ENCODE results near the gene EPHA7. TPM values are rescaled to one million over a fixed set of nuclear protein-coding genes. Genes with fewer than 3 reads are reported as not detected.

EPHA7 gene
- total RNA-seq, 1 experiment from 2014 or later: 9.5 TPM

DNA sequence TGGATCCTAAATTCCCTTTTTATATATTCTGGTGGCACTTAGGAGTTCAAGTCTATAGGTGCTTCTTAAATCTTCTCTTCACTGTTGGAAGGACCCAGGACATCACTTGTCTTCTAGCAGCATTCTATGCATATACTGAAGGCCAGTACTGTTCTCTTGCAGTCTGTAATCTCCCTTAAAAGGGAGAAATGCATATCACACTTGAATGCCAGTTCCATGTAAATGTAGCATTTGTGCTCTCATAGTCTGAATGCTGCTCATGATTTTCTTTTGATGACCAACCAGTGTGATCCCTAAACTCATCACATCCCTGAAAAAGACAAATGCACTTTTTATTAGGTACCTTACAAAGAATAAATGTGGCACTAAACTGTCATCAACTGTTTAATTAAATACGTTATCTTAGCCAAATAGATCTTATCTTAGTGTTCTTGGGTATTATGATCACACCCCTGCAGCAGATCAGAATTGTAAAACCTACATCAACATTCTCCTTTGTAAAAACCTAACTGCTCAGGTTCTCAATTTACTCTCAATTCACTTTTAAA is 176.1 kb downstream of the EPHA7 start:
- Histone ChIP-seq H3K4ac (ENCODE audit: low read depth, low read length) (no peak overlapping the region), H4K8ac (replicated peaks; ENCODE audit: insufficient read length, low read depth, low read length) (no peak overlapping the region), H3K9me3 (ENCODE audit: control insufficient read depth, low read depth, low read length) (no peaks in the 10 kb centered on the region), H4K5ac (ENCODE audit: insufficient read length, low read depth, low read length) (no peak overlapping the region), H4K91ac (ENCODE audit: insufficient read length, low read depth, low read length) (no peak overlapping the region), H2BK15ac (ENCODE audit: low read depth, low read length) (no peak overlapping the region), H3K9ac (ENCODE audit: extremely low read depth, insufficient read length, low read length) (no peak overlapping the region), H3K4me2 (ENCODE audit: insufficient read depth, insufficient read length, low read length) (no peak overlapping the region), H2AK5ac (ENCODE audit: insufficient read length, low read length) (no peak overlapping the region), H3K79me1 (ENCODE audit: insufficient read depth, low read depth, low read length, poor library complexity, severe bottlenecking) (no peaks in the 10 kb centered on the region), H3K56ac (ENCODE audit: insufficient read length, low read depth, low read length) (no peak overlapping the region), H2BK12ac (ENCODE audit: insufficient read length, low read depth, low read length) (no peak overlapping the region), H3K23ac (ENCODE audit: insufficient read length, low read depth, low read length) (no peak overlapping the region), H3K18ac (ENCODE audit: insufficient read length, low read depth, low read length) (no peak overlapping the region), H3K23me2 (ENCODE audit: insufficient read length, low read depth, low read length, poor library complexity, severe bottlenecking) (no peaks in the 10 kb centered on the region), H2BK120ac (ENCODE audit: low read depth, low read length, poor library complexity, severe bottlenecking) (no peak overlapping the region), H3K4me1 (ENCODE audit: insufficient read depth, low read length) (no peaks in the 10 kb centered on the region), H4K20me1 (ENCODE audit: control insufficient read depth, insufficient read depth, insufficient read length) (no peaks in the 10 kb centered on the region), H3K79me2 (ENCODE audit: insufficient read depth, low read length) (no peaks in the 10 kb centered on the region), H3T11ph (ENCODE audit: low read length) (no peak overlapping the region), H3K27ac (ENCODE audit: insufficient read length, low read depth, low read length) (no peak overlapping the region), H2BK20ac (ENCODE audit: low read depth, low read length, poor library complexity, severe bottlenecking) (no peak overlapping the region), H3K27me3 (ENCODE audit: insufficient read depth, low read length) (no peaks in the 10 kb centered on the region), H2BK5ac (ENCODE audit: insufficient read length, low read length) (no peak overlapping the region), H2AFZ (ENCODE audit: low read length) (no peak overlapping the region), H3K14ac (ENCODE audit: insufficient read depth, low read length) (no peak overlapping the region)
- DNase-seq: no peak
- no CpG with 5 or more reads among the region's 1 CpG for WGBS (ENCODE audit: extremely low coverage, insufficient read length, low lambda C conversion rate)
- Mint-ChIP-seq H3K27ac (no peak overlapping the region), H3K4me3 (no peak overlapping the region), H3K27me3 (ENCODE audit: low read depth) (no peaks in the 10 kb centered on the region), H3K36me3 (ENCODE audit: insufficient read depth in 1 of 3, low read depth in 3 of 3) (no peaks in the 10 kb centered on the region), H3K9me3 (no peaks in the 10 kb centered on the region), H3K4me1 (peaks cover 5 to 6% of the 10 kb centered on the region in 2 experiments)
- TF ChIP-seq, protein P1, sequence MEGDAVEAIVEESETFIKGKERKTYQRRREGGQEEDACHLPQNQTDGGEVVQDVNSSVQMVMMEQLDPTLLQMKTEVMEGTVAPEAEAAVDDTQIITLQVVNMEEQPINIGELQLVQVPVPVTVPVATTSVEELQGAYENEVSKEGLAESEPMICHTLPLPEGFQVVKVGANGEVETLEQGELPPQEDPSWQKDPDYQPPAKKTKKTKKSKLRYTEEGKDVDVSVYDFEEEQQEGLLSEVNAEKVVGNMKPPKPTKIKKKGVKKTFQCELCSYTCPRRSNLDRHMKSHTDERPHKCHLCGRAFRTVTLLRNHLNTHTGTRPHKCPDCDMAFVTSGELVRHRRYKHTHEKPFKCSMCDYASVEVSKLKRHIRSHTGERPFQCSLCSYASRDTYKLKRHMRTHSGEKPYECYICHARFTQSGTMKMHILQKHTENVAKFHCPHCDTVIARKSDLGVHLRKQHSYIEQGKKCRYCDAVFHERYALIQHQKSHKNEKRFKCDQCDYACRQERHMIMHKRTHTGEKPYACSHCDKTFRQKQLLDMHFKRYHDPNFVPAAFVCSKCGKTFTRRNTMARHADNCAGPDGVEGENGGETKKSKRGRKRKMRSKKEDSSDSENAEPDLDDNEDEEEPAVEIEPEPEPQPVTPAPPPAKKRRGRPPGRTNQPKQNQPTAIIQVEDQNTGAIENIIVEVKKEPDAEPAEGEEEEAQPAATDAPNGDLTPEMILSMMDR (conservative IDR thresholded peaks at IDR 0.05): no peak

All from H9 (cell line).